C4-2B (cell line): ENCODE measurements around the gene TSSK6.

Source experiments
- CTCF ChIP-seq: fragments of 450-650 bp; conservative IDR thresholded peaks from 2 replicates; pipeline ENCODE4 v1.5.1; 2017; ENCODE audit warnings: mild to moderate bottlenecking
- ZFX ChIP-seq: fragments of 450-650 bp; IDR thresholded peaks from 2 replicates; pipeline ENCODE4 v1.6.1; 2017

- TF ChIP-seq CTCF = no peak
- no peak for TF ChIP-seq ZFX
Measured at GRCh38 chr19:19559931-19560330, 44.6 kb upstream of the TSSK6 start.
